Posterior cingulate gyrus (tissue), 11 donors: ENCODE measurements around the gene ADAM11.
"Not testable (repeated sequence)": the region's sequence is repeated elsewhere in the genome, so short reads cannot be mapped to it uniquely, and the experiment has no call there.

Source experiments
- DNase-seq, 10 donors: peaks; one replicate each; pipeline versions ENCODE4 v3.0.0 to v3.0.0-alpha.2; 2020 to 2021; ENCODE audit warnings: mixed read lengths in 3 of 10
- intact Hi-C: fragments of 100-400 bp; cut with DNase I; formaldehyde crosslinking; loops from one replicate; pipeline ENCODE4 v1.15.1; 2023

ADAM11 gene

GRCh38 chr17:44825236-44825635, 66.4 kb downstream of the ADAM11 start:
- intact Hi-C loops, result not testable (repeated sequence)

GRCh38 chr17:44826123-44826790, 67.5 kb downstream of the ADAM11 start:
- intact Hi-C loops, result no loop called here
- DNase-seq, result peak in 1 of 10 donors; percentile 50

More at GRCh38 chr17:44825236-44825635, 66.4 kb downstream of the ADAM11 start:
- not testable (repeated sequence) for DNase-seq

GRCh38 chr17:44827863-44828262, 69.1 kb downstream of the ADAM11 start:
- DNase-seq, result no peak
- intact Hi-C loops, result no loop called here

GRCh38 chr17:44828919-44829522, 70.2 kb downstream of the ADAM11 start:
- DNase-seq, result peak in 1 of 10 donors; percentile 72
- intact Hi-C loops, result no loop called here

- peak in 2 of 10 donors; percentile 21 to 59 for DNase-seq
Observed at GRCh38 chr17:44829523-44830358, 71.0 kb downstream of the ADAM11 start, which contains the start of gene GJC1. Gene GJC1, minus strand, starts transcription at chr17:44830287. Its CDS starts 24,470 bp downstream, at chr17:44805817.

GRCh38 chr17:44830359-44831288, 71.8 kb downstream of the ADAM11 start:
- intact Hi-C loops, result no loop called here
- peak in 6 of 10 donors; percentile 13 to 88 (median 50) for DNase-seq

More at GRCh38 chr17:44829523-44830358, 71.0 kb downstream of the ADAM11 start, which contains the start of gene GJC1:
- intact Hi-C loops, result no loop called here

- intact Hi-C loops, result no loop called here
- peak in 1 of 10 donors; percentile 62 for DNase-seq
Observed at GRCh38 chr17:44831371-44831770, 72.6 kb downstream of the ADAM11 start.
